ENCODE data around the gene GALNT9. TPM values are rescaled to one million over a fixed set of nuclear protein-coding genes. Genes with fewer than 3 reads are reported as not detected.

The GALNT9 gene
- total and polyA plus RNA-seq, 2 experiments from 2014 or later = 3.9 to 4.7 TPM

GRCh38 chr12:132340266-132341035 is 11.1 kb upstream of the GALNT9 start:
- Histone ChIP-seq H3K27ac (no peak overlapping the region), H3K4me1 (ENCODE audit: insufficient read depth) (no peaks in the 10 kb centered on the region), H3K9me2 (replicated peaks; ENCODE audit: insufficient read depth) (no peaks in the 10 kb centered on the region), H2AFZ (no peak overlapping the region), H3K9me3 (ENCODE audit: low read depth) (no peaks in the 10 kb centered on the region), H3K27me3 (peaks cover 13% of the 10 kb centered on the region), H3K36me3 (replicated peaks; ENCODE audit: insufficient read depth, low read depth) (no peaks in the 10 kb centered on the region), H3K79me2 (no peaks in the 10 kb centered on the region), H3K4me3 (no peak overlapping the region), H4K20me1 (ENCODE audit: insufficient read depth, poor library complexity, severe bottlenecking) (no peaks in the 10 kb centered on the region), H3K4me2 (no peak overlapping the region)
- TF ChIP-seq EZH2 (IDR thresholded peaks at IDR 0.05; ENCODE audit: borderline replicate concordance) (no peak), EZH2phosphoT487 (IDR thresholded peaks at IDR 0.05; ENCODE audit: low read depth, severe bottlenecking, unreplicated experiment) (no peak), CTCF (IDR thresholded peaks at IDR 0.05; ENCODE audit: poor library complexity) (no peak)
- 89% methylated on average over 42 of the region's 43 CpGs for WGBS (ENCODE audit: low lambda C conversion rate, missing lambda C conversion rate)
- no peak for DNase-seq (ENCODE audit: low spot score)

- H3K27ac ChIP-seq = no peak overlapping the region
- no peak overlapping the region for H3K4me3 ChIP-seq
- no peaks in the 10 kb centered on the region for H4K20me1 ChIP-seq (ENCODE audit: insufficient read depth, poor library complexity, severe bottlenecking)
- TF ChIP-seq CTCF (IDR thresholded peaks at IDR 0.05; ENCODE audit: poor library complexity) (no peak), EZH2 (IDR thresholded peaks at IDR 0.05; ENCODE audit: borderline replicate concordance) (no peak), EZH2phosphoT487 (IDR thresholded peaks at IDR 0.05; ENCODE audit: low read depth, severe bottlenecking, unreplicated experiment) (no peak)
- 88% methylated on average over 16 of the region's 17 CpGs for WGBS (ENCODE audit: low lambda C conversion rate, missing lambda C conversion rate)
- no peaks in the 10 kb centered on the region for H3K36me3 ChIP-seq (replicated peaks; ENCODE audit: insufficient read depth, low read depth)
- peaks cover 13% of the 10 kb centered on the region for H3K27me3 ChIP-seq
- H3K4me1 ChIP-seq (ENCODE audit: insufficient read depth) = no peaks in the 10 kb centered on the region
- no peaks in the 10 kb centered on the region for H3K9me2 ChIP-seq (replicated peaks; ENCODE audit: insufficient read depth)
- no peaks in the 10 kb centered on the region for H3K79me2 ChIP-seq
- H2AFZ ChIP-seq = no peak overlapping the region
- H3K9me3 ChIP-seq (ENCODE audit: low read depth) = no peaks in the 10 kb centered on the region
- H3K4me2 ChIP-seq = no peak overlapping the region
- no peak for DNase-seq (ENCODE audit: low spot score)
Observed at GRCh38 chr12:132339856-132340255, 10.5 kb upstream of the GALNT9 start.

GRCh38 chr12:132338781-132339180 is 9.4 kb upstream of the GALNT9 start:
- no peak overlapping the region for H2AFZ ChIP-seq
- no peaks in the 10 kb centered on the region for H3K9me3 ChIP-seq (ENCODE audit: low read depth)
- H4K20me1 ChIP-seq (ENCODE audit: insufficient read depth, poor library complexity, severe bottlenecking) = no peaks in the 10 kb centered on the region
- peaks cover 17% of the 10 kb centered on the region for H3K27me3 ChIP-seq
- H3K4me3 ChIP-seq = no peak overlapping the region
- no peak overlapping the region for H3K27ac ChIP-seq
- H3K79me2 ChIP-seq = no peaks in the 10 kb centered on the region
- 97% methylated on average over 23 of the region's 24 CpGs for WGBS (ENCODE audit: low lambda C conversion rate, missing lambda C conversion rate)
- H3K9me2 ChIP-seq (replicated peaks; ENCODE audit: insufficient read depth) = no peaks in the 10 kb centered on the region
- no peaks in the 10 kb centered on the region for H3K36me3 ChIP-seq (replicated peaks; ENCODE audit: insufficient read depth, low read depth)
- H3K4me1 ChIP-seq (ENCODE audit: insufficient read depth) = no peaks in the 10 kb centered on the region
- TF ChIP-seq EZH2 (IDR thresholded peaks at IDR 0.05; ENCODE audit: borderline replicate concordance) = no peak
- DNase-seq (ENCODE audit: low spot score) = no peak
- no peak overlapping the region for H3K4me2 ChIP-seq

- DNase-seq (ENCODE audit: low spot score) = no peak
- no peaks in the 10 kb centered on the region for H3K9me2 ChIP-seq (replicated peaks; ENCODE audit: insufficient read depth)
- peaks cover 20% of the 10 kb centered on the region for H3K27me3 ChIP-seq
- no peak overlapping the region for H3K27ac ChIP-seq
- no peaks in the 10 kb centered on the region for H4K20me1 ChIP-seq (ENCODE audit: insufficient read depth, poor library complexity, severe bottlenecking)
- 94% methylated on average over 20 of the region's 20 CpGs for WGBS (ENCODE audit: low lambda C conversion rate, missing lambda C conversion rate)
- no peaks in the 10 kb centered on the region for H3K36me3 ChIP-seq (replicated peaks; ENCODE audit: insufficient read depth, low read depth)
- H3K9me3 ChIP-seq (ENCODE audit: low read depth) = no peaks in the 10 kb centered on the region
- no peak overlapping the region for H2AFZ ChIP-seq
- H3K79me2 ChIP-seq = no peaks in the 10 kb centered on the region
- no peaks in the 10 kb centered on the region for H3K4me1 ChIP-seq (ENCODE audit: insufficient read depth)
- no peak overlapping the region for H3K4me2 ChIP-seq
- H3K4me3 ChIP-seq = no peak overlapping the region
- no peak for TF ChIP-seq CTCF (IDR thresholded peaks at IDR 0.05; ENCODE audit: poor library complexity)
- no peak for TF ChIP-seq EZH2phosphoT487 (IDR thresholded peaks at IDR 0.05; ENCODE audit: low read depth, severe bottlenecking, unreplicated experiment)
- no peak for TF ChIP-seq EZH2 (IDR thresholded peaks at IDR 0.05; ENCODE audit: borderline replicate concordance)
Observed at GRCh38 chr12:132338311-132338710, 8.9 kb upstream of the GALNT9 start.

Measured in hepatocyte (in vitro differentiated cells).